Stimulated activated CD4-positive, alpha-beta T cell treated with anti-CD3 and anti-CD28 coated beads, TNF-alpha, amount 100 ng/mL, for 24 hours (primary cell): ENCODE results near the gene SDK2.
A peak's percentile ranks its signal among the peaks of the same experiment; 100 is the strongest.

Experiments used
- DNase-seq, 3 experiments: peaks; one replicate each; pipeline ENCODE4 v3.0.0-alpha.2; 2020; ENCODE audit warnings: low read depth in 3 of 3

Gene SDK2

DNA sequence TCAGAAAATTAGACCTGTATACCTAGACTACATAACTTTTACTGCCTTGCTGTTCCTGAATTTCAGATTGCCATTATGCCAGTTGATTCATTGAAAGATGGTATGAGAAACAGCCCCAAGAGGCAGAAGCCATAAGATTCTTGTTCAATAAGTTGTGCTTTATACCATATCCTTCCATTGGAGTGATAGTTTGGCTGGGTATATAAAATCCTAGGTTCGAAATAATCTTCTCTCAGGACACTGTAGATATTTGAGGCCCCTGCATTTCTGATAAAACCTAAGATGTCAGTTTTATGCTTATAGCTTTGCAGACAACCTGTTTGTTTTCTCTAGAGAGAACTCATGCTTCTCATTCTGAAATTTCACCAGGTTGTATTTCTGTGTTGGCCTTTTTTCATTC is 9.6 kb upstream of the SDK2 start:
- DNase-seq, result no peak

DNA sequence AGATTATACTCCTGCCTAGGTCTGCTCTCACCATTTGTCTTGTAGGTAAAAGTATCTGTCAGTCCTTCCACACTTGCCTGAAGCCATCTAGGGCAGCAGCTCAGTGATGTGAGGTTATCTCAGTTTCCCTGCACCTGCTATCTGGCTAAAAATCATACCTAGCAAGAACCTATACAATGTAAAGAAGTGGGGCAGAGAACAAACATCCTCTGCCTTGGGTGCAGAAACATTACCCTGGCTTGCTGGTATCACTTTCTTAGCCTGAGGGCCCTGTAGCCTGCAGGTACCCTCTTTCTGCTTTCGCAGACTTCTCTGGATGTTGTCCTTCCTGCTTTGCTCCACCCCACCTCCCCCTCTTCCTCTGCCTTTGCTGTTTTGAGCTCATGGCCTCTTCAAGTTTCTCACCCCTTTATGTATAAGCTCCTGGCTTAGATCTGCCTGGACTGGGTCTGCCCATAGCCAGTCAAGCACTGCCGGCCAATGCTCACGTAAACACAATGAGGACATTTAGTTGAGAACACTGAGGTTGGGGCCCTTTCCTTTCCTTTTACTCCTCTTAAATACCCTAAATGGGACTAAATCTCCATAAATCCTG is 8.7 kb upstream of the SDK2 start:
- DNase-seq, result no peak

DNA sequence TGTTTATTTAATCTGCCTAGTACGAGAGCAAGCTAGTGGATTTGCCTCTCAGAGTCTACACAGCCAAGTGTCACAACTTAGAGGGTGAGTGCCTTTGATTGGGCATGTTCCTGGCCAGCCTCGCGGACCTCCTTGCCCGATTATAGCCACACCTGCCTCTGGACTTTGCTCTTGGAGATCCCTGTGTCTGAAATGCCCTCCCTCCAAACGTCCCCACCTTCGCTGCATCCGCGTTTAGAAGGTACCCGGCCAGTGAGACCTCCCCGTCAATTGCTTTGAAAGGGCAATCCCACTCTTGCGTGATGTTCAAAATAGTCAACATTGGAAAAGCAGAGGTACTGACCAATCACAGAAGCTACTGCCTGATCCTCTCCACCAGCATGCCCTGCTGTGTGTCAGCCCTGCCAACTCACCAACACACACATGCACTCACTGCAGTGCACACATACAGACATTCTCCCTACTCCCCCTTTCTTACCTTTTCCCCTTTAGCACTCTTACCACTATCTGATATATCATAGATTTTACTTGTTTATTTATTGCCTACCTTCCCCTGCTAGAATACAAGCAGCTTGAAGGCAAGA is 6.5 kb upstream of the SDK2 start:
- DNase-seq, result no peak

DNA sequence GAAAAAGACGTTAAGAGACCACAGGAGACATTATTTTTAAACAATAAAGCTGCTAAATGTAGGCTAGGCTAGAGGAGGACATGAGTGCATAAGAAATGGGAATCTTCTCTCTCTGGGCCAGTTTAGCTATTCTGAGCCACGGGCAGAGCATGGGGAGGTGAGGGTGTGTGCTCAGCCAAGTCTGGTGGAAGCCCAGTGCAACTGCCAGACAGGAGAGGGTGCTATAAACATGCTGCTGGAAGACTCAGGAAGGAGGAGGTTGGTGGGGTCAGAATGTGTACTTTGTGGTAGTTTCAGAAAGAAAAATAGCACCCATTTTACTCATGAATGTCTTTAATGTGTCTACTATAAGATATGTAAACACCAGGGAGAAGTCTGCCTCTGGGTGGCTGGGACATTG is 5.9 kb upstream of the SDK2 start:
- DNase-seq, result no peak

DNA sequence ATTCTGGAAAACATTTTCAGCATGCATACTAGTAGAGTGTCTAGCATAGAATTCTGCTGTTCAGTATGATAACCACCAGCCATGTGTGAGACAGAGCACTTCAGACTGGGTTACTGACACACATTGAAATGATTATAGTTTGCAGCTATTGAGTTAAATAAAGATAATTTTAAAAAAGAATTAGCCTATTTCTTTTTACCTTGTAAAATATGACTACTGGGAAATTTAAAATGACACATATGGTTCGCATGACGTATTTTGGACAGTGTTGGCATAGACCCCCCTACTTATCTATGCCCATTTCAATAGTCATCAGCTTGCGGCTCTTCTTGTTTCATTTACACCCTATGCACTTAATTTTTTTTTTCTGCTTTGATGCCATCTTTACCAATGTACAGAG is 4.7 kb upstream of the SDK2 start:
- DNase-seq, result no peak

DNA sequence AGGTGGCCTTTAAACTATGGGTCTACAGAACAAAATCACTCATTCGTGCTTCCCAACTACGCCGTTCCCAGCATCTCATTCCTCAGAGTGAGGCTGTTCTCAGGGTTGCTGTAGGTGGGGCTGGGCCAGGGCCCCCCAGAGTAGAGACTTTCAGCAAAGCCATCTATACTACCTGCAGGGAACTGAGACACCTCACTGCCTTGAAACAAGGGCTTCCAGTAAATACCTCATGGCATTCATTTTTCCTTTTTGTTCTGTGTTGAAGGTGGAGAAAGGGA is 4.2 kb upstream of the SDK2 start:
- DNase-seq, result no peak

DNA sequence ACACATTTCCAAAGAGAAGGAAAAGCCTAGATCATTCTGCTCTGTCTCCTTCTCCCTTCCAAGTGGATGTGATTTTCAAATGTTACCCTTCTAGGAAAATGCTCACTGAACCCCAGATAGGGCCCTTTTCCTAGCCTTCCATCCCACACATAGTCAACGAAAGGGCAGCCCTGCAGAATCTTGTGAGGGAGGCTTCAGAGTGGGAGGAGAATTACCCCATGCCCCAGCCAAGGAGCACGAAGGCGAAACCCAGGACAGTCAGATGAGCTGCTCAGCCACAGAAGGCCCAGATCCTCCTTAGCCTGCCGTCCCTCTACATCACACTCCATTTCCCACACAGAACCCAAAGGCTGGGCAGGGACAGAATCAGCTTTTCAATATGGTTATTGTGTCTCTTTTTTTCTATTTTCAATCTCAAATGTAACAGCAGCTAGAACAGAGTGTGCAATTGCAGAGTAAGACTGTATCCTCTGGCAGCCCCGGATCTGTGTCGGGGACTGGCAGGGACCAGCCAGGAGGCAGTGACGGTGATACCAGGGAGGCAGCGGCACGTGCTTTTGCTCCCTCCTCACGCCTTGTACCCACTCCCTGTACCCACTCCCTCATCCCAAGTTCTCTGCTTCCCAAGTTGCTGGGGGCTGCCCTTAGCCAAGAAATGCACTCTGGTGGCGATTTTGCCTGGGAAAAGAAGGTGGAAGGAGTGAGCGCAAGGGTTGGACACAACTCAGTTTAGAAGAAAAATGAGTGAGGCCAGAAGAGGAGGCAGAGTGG is 3.7 kb upstream of the SDK2 start:
- DNase-seq, result no peak

DNA sequence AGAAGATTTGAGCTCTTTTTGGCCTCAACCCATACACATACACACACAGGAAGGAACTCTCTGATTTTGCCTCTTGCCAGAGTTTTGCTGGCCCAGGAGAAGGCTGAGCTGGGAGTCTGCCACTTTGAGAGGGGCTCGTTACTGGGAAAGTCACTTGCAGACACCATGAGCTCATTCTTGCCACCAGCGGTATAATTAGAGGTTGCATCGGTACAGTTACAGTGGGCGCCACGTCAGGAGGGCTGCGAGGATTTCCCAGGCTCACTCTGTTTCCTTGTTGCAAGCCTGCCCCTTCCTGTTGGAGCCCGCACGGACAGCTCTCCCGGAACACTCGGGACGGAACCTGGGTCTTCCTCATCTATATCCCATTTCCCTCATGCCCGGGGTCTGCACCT is 3.1 kb upstream of the SDK2 start:
- no peak for DNase-seq

DNA sequence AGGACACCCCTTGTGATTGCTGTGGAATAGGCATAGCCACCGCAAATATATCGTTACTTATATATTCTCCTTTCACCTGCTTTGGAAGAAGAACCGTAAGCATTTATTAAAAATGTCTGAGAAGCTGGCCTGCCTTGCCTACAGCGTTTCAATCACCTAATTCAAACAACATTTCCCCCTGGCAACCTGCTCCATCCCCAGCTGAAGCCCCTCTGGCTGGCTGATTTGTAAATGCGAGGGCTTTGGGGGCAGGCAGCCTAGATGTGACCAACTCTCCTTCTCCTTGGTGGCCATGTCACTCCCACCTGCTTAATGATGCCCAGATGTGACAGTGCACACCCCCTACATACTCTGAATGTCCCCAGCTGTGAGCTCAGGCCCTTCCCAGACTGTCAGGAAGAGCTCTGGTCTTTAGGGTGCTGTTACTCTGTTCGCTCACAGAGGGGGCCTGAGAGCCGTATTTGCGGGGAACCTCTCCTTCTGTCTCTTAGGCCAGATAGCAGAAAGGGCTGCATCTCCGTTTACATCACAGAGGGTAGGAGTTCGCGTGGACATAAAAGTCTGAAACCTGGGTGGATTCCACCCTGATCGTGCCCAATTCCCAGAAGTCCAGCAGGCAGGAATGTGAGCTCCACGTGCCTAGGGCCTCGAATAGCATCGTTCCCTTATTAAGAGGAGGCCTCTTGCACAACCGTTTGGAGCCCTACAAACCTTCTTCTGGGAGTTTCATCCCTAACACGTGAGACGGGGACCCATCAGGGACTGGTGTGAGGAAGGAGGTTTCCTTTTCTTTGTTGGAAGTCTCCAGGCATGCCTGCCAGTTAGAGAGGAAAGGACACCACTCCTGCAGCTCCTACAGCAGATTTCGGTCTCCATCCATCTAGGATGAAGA is 2.4 kb upstream of the SDK2 start:
- DNase-seq, result peak in 1 of 3 experiments; percentile 4

DNA sequence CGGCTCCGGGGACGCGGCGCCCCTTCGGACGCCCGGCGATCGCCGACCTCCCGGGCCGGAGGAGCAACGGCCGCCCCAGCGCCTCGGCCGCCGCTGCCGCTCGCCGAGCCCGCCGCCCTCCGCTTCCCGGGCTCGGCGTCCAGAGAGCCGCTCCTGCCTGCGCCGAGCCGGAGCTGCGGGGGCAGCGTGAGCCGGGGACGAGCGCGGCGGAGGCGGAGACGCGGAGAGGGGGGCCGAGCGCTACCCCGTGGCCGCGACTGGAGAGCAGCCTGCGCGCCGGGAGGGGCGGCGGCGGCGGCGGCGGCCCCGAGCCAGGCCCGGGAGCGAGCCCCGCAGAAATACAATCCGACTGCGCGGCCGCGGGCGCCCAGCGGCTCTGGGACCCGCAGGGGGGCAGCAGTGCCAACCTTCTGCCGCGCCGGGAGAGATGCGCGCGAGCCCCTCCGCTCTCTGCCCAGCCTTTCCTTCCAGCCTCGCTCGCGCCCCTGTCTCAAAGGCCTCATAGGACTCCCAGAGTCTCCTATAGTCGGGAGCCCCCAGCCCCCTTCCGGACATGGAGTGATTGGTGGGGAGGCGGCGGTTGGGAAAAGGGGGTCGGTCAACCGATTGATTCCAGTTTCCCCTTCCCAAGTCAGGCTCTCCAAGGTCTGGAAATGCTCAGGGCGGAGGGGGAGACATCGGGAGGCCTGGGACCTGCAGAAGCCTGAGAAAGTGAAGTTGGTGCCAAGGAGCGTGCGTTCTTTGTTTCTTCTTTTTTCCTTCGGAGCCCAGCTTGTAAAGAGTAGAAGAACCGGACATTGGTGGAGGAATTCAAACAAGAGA is 1.0 kb upstream of the SDK2 start:
- peak in 1 of 3 experiments; percentile 32 for DNase-seq

DNA sequence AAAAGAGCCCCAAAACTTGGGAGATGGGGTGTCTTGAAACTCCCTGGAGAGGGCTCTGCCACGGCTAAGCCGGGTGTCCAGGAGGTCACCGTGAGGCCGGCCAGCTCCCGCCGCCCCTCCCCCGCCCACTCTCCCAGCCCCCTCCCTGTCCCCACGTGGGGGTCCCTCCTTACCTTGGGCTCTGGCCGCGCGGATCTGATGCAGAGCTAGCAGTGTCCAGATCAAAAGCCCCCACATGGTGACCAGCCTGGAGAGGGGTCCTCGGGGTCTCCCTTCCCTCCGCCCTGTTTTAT is 447 bp downstream of the SDK2 start:
- no peak for DNase-seq

DNA sequence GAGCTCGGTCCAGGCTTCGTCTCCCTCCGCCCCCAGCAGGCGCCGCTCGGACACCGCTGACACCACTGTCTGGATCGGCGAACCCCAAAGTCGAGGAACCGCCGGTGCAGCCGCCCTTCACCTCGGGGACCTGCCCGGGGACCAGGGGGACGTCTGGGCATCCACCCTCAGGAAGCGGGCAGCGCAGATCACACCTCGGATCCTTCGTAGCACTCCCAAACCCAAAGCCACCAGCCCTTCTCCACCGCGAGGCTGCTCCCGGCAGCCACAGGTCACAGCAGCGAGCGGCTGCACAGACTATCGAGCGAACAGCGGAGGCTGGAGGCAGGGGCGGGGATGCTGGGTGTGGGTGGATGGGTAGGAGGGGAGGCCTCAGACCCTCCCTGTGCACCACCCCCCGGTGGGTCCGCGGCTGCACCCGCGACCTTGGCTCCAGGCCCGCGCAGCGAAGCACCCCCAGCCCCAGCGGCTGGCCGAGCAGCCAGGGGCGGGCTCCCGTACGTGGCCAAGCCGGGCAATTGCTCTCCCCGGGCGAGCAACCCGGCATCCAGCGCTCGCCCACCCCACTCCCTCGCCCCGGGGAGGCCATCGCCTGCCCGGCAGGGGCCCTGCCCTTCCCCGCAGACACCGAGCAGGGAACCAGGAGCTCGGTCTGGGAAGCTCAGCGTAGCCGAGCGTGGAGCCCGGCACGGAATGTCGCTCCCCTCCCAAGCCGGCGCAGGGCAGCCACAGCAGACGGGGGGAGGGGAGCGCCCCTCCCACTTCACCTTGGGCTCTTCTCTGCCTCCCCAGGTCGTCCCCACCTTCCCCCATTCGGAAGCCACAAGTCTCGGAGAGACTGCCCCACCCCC is 1.0 kb downstream of the SDK2 start:
- DNase-seq, result peak in 1 of 3 experiments; percentile 26

DNA sequence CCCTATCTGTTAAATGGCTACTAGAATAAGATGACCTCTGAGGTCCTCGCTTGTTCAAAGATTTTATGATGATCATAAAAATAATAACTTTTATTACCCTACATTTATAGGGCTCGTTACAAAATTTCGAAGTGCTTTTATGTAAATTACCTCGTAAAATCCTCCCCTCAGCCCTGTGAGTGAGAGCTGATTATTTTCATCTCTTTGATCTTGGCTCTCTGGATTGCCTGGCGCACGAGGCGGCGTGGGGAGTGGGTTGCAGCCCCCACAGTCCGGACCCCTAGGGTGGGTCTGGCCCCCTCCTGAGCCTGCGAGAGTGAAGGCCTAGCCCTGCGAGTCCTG is 1.6 kb downstream of the SDK2 start:
- no peak for DNase-seq

DNA sequence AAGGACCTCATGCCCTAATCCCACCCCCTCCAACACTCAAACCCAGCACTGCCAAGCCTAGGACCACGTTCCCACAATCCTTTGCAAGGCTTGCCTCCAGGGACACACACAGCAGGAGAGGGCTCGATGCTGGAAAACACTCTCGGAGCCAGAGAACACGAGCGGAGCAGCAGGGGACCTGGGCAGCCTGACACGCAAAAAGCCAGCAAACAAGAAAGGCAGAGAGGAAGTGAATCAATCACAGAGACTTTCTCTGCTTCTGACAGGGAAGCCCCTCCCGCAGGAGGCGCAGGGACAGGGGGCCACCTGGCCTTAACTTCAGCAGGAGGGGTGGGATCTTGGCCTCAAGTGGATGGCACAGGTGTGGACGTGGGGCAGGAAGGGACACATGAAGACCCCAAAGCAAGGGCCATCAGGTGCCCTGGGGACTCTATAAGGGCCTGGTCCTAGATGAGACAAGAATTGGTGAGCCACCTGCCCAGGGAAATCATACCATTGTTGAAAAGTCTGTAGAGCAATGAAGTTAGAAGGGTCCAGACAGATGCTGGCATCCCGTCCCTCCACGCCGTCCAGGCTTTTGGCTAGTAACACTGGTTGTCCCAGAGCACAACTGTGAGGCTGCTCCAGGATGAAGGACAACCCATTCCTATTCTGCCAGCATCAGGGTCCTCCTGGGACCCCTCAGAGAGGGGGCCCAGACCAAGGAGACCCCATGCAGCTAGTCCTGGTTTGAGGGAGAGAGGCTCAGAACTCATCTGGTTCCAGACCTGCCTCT is 2.2 kb downstream of the SDK2 start:
- DNase-seq, result no peak

DNA sequence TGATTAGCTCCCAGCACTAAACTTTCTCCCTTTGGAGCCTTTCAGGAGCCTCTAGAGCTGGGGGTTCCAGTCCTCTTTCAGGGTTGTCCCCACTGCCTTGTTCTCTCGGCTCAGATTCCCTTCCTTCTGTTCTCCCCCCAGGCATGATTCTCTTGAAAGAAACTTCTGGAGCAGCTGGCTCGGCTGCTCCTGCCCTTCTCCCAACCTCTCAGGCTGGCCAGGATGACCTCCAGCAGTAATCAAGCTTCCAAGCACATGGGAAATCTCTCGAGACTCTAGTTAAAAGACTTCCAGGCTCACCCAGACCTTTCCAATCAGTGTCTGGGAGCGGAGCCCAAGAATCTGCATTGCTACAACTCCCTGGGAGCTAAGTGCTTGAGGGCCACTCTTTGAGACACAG is 3.6 kb downstream of the SDK2 start:
- DNase-seq, result no peak

DNA sequence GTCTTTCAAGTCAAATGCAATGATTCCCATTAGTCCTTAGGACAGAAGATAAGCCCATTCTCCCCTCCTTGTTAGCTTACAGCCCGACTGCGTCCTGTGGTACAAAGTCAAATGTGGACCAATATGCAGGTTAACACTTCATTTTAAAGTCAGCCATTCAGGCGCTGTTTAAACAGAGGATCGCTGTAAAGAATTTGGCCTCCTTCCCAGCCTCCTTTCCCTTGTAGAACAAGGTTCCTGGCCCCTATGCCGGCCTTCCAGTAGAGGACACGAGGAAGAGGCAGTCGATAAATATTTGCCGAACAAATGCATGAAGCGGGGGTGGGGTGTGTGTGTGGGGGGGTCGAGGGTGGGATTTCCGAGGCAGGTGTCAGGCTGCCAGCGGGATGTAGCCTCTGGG is 4.3 kb downstream of the SDK2 start:
- DNase-seq, result no peak

DNA sequence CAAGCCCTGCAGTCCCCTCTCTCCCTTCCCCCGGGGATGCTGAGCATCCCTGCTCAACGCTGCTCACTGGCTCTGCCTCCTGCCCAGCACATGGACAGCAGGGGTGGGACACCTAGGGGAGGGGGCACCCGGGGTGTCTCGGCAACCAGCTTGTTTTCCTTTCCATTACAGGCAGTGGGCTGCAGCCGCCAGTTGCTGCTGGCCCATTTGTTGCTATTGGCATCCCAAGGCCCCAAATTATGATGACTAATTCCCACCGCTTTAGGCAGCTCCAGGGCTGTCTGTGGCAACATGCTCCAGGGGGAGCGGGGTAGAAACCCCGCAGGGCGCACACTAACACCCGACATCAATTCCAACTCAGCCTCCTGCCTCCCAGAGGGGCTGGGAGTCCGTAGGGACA is 4.9 kb downstream of the SDK2 start:
- DNase-seq, result no peak

DNA sequence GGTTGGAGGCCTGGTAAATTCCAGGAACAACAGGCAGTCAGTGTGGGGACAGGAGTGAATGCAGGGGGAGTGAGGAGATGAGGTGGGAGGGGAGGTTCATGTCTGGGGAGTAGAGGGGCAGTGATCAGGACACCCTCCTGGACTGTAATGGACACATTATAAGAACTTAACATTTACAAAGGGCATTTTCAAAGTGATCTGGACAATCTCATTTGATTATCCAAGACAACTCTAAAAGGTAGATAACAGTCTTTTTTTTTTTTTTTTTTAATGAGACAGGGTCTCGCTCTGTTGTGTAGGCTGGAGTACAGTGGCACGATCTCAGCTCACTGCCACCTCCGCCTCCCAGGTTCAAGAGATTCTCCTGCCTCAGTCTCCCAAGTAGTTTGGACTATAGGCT is 5.7 kb downstream of the SDK2 start:
- no peak for DNase-seq

DNA sequence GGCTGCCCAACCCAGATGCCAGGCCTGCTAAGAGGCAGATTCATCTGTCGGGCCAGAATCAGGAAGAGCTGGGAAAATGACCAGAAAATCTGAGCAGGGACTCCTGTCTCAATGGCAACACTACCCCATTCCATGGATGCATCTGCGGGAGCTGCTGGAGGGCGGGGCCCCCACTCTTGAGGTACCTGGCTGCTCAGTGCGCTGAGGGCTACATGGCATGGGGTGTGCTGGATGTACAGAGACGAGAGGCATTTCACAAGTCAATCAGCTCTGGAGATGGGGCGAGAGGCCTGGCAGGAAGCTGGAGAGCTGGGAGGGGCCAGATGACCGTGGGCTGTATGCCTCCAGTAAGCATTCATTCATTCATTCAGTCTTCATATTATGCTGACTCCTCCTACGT is 6.4 kb downstream of the SDK2 start:
- no peak for DNase-seq

DNA sequence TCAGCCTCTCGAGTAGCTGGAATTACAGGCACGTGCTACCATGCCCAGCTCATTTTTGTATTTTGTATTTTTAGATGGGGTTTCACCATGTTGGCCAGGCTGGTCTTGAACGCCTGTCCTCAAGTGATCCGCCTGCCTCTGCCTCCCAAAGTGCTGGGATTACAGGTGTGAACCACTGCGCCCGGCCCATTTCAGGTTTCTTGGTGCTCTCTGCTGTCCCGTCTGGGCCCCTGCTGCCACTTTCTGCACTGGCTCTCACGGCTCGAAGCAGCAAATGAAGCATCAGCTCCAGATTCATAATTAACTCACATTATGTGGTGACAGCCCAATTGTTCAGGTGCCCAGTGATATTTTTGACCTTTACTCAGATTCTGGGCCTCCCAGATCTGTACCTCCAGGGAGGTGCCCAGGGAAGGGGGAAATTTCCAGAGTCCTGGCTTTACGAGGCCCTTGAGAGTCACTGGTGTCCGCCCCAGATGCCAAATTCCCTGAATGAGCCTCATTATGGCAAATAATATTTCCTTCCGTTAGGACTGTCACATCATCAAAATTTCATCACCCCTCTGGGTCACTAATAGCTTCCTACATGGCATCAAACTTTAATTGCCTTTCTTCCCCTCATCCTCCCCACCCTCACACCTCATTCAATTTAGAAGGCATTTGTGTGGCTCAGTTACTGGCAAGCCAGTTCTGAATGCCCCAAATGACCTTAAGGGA is 9.0 kb downstream of the SDK2 start:
- no peak for DNase-seq
